Measurements from ENCODE around the gene ERI3.

ERI3 gene

GRCh38 chr1:44259090-44259489 is 96.0 kb downstream of the ERI3 start:
- no peak for DNase-seq

DNA sequence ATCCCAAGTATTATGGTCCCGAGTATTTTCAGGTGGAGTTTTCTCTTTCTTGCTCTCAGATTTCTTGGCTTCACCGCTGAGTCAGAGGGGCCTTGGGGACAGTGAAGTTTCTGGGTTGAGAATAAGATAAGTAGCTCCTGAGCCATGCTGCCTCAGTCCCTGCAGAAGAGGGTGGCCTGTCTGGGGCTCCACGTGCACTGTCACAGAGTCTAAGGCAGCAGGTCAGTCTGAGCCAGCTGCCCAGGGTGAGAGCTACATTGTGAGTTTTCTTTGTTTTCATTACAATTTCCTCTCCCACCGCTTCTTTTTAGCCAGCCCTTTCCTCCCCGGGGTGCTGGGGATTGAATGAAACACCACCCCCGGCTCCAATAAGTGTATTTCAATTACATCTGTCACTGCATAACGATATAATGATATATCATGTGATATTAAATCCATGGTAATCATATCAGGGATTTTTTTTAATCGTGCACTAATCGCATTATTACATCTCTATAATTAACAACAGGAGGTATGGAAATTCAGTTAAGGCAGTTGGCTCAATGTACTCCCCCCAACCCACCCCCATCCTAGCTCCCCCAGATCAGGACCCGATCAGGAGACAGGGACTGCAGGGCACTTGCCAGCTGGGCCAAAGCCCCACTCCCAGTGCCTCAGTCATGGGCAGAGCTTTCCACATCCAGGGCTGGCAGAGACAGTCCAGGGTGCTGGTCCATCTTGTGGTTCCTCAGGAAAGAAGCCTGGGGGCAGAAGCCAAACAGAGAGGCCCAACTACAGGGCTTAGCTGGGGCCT is 98.1 kb downstream of the ERI3 start:
- no peak for DNase-seq

GRCh38 chr1:44254392-44254910 is 100.6 kb downstream of the ERI3 start:
- no peak for DNase-seq

DNA sequence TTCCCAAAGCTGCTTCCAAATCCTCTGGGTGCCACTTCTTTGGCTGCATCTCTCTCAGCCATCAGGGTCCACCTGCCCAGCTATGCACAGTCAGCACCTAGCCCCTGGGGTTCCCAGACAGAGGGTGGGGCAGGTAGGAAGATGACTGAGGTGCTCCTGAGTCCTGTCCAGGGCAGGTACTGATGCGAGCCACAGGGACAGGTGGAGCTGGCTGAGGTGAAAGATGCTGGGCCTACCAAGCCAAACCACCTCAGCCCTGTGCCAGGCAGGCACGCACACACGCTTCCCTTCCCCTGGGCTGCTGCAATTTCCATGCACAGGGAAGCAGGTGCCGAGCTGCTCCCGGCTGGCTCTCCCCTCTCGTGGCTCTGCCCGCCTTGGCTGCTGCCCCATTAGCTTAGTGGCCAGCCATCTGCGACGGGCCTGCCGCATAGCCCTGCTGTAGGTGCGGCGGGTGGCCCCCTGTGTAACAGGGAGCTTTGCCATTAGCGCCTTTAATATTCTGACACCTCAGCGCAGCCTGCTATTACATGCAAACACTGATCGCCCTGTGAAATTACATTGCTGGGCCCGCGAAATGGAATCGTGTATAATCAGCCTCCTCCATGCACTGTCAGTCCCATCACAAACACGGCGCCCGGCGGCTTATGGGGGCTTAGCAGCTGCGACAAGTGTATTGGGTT is 102.9 kb downstream of the ERI3 start:
- DNase-seq: no peak

- no peak for DNase-seq
These were observed 103.6 kb downstream of the ERI3 start for GRCh38 chr1:44251486-44251885.

DNA sequence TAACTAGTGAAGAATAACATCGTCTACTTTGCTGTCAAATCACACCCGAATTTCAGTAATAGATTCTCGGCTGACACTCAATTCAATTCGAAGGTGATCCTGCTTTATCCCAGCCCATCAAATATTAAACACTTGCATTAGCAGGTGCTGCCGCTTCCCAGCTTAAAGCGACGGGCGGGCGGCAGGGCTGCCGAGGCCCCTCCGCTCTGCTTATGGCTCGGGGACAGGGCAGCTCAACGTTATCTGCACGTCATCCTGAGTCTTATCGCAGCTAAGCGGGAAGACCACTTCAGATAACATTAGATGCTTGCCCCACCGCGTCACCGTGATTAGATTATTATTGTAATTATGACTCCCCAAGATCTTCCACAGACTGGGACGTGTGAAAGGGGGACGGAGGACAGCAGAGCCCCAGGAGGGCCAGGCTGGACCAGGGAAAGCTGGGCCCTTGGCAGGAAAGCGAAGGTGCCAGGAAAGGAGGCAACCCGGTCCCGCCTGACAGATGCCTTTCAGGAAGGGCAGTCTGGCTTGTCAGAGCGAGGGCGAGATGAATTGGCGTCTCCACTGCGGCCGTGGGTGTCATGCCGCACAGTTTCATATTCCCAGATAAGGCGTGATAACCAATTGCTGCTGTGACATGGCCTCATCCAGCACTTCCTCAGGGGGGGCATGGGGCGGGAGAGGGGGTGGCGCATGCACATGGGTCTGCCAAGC is 104.8 kb downstream of the ERI3 start:
- no peak for DNase-seq

- DNase-seq: no peak
These were observed 105.5 kb downstream of the ERI3 start for GRCh38 chr1:44249543-44249942.

- no peak for DNase-seq
These were observed 108.3 kb downstream of the ERI3 start for GRCh38 chr1:44246806-44247205.

DNA sequence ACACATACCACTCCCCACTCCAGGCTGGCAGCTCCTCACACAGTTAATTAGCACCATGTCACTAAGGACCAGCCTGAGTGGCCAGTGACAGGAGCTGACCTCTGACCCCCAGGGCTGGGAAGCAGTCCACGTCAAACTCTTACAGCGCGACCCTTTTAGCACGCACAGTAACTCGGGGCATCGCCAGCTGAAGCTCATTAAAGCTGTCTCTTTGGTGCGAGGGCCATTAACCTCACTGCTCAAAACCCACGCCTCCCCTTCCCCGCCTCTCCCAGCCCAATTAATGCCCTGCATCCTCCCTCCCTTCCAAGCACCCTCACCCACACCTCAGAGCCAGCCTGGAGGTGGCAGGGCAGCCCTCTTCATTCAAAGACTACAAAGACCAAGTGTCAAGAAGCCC is 110.1 kb downstream of the ERI3 start:
- DNase-seq: no peak

GRCh38 chr1:44243782-44244495 is 111.1 kb downstream of the ERI3 start:
- no peak for DNase-seq

- DNase-seq: no peak
These were observed 112.3 kb downstream of the ERI3 start for GRCh38 chr1:44242746-44243145.

GRCh38 chr1:44240802-44241671 is 114.0 kb downstream of the ERI3 start:
- DNase-seq: no peak

GRCh38 chr1:44239961-44240371 is 115.1 kb downstream of the ERI3 start:
- no peak for DNase-seq

DNA sequence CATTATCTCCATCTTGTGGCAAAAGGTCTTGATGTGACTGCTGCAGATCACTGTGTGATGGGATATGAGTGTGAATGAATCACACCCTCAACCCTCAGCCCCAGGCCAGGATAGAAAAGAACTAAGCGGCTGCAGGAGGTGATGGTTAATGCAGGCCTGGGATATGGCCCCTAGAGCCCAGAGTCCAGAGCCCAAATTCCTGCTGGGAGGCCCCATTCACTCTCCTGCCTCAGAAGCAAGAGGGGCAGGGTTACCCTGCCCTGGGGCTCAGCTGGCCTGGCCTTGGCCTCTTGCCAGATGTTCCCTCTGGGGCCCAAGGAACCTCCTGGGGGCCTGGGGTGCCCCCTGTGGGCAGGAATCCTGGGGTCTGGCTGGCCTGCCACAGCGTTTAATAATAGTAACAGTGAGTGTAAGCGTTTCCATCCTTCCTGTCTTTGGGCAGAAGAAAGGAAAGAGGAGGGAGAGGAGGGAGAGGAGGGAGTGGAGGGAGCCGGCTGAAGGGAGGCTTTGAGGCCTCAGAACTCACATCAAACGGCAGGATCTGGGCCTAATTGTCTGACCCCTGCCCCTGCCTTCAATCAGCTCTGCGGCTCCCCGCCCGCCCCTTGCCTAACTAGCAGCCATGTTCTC is 115.6 kb downstream of the ERI3 start:
- no peak for DNase-seq

GRCh38 chr1:44238660-44239059 is 116.4 kb downstream of the ERI3 start:
- no peak for DNase-seq

DNA sequence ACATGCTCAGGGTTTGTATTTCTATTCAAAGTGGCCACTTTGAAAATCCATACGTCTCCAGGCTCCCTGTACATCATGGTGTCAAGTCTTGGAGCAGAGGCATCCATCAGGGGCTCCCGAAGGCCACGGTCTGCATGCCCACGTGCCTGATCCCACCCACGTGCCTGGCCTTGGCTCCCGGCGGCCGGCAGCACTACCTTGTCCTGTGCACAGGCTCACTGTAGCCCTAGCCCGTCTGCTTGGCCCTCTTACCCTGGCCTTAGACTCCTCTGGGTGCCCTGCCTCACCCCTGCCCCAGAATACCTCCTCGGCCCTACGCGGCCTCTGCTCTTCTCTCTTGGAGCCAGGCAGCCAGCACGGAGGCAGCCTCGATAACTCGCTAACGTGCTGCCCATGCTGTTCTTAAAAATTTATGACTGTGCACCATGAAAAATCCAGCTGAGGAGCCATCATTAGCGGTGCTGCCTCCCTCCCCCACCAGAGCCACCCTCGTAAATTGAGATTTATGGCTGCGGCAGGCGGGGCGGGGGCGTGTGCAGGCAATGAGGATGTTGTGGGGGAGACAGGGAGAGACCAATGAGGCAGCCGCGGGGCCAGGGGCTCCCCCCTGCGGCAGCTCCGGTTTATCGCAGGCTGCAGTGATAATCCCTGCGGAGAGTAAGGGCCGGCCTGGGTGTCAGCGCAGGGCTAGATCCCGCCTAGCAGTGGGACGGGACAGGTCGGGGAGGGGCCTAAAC is 117.2 kb downstream of the ERI3 start:
- no peak for DNase-seq

DNA sequence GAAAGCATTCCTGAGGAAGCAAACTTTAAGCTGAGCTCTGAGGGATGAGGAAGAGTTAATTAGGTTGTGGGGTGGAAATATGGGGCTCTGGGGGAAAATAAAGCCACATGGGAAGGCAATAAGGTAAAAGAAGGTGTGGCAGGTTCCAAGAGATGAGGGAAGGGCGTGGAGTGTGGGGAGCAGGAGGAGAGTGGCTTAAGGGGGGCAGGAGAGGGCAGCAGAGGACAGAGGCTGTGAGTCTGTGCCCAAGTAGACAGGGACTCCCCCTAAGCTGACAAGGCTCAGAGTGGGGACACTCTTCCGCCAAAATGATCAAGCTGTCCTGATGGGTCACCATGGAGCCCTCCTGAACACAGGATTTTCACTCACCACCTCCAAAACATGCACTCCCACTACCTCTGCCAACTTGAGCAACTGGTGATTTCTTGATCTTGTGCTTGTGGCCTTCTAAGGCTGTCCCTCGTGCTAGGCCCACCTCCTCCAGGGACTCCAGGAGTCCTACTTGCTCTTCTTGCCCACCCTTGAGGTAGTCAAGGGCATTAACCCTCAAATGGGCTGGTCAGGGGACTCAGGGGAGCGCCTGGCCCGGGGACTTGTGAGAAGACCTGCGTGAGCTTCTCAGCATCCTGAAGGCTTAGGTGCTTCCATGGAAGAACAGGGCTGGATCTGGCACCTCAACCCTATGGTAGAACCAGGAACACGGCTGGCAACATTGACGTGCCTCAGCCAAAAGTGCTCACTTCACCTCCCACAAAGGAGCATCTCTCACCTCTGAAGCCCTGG is 118.4 kb downstream of the ERI3 start:
- no peak for DNase-seq

DNA sequence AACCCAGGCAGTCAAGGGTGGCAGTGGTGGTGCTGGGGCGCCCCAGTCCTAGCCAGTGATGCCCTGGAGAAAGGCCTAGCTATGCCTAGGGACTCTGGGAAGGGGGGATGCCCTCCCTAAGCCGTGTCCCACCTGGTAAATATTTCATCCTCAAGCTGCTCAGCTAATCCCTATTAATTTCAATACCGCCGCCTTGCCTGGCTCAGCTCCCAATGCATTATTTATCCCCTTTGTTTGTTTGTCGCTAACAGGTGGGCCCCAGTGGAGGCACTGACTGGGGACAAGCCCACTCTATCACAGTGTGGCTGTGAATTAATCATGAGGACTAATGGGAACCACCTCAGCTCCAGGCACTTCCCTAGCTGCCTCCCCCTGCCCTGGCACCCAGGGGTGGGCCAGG is 119.2 kb downstream of the ERI3 start:
- DNase-seq: no peak

DNA sequence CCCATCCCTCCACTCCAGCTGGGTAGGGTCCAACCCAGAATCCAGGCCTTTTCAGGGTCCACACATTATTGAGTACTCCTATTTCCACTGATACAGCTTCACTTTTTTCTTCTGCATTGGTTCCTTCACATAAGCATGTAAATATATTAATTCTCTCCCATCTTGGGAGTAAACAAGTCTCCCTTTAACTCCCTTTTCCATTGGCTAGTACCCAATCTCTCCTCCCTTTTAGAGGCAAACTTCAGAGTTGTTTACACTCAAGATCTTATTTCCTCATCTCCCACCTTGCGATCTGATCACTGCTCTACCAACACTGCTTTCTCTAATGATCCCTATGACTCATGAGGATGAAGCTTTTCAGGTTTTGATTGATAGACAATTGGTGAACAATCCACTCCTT is 121.5 kb downstream of the ERI3 start:
- DNase-seq: no peak

GRCh38 chr1:44230796-44231195 is 124.3 kb downstream of the ERI3 start:
- no peak for DNase-seq
